GM19328 (cell line): ENCODE measurements around the gene CEP72.
"Not testable (repeated sequence)": the region's sequence is repeated elsewhere in the genome, so short reads cannot be mapped to it uniquely, and the experiment has no call there.

Experiments used
- ATAC-seq: cut with Tn5 transposase; IDR thresholded peaks from one replicate; pipeline ENCODE4 v1.9.1; 2021; ENCODE audit warnings: mild to moderate bottlenecking, moderate library complexity; ENCODE audit not compliant: unreplicated experiment

CEP72 gene

DNA sequence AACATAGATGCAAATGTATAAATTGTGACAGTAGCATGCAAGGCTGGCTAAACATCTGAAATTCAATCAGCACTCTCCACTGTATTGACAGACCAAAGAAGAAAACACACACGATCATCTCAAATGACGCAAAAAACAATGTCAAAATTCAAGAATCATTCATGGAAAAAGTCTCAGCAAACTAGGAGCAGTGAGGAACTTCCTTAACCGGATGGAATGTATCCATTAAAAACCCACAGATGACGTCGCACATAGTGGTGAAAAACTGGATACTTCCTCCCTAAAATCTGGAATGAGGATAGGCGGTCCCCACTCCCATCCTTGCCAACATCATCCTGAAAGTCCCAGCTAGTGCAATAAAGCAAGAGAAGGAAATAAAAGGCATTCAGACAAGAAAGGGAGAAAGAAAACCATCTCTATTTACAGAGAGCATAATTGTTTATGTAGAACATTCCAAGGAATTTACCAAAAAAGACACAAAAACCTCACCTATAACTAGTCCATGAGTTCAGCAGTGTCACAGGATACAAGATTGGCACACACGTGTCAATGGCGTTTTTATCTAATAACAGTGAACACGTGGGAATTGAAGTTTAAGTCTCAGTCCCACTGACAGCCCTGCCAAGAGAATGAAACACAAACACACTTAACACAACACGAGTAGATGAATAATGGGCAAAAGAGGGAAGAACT lies 14.1 kb upstream of the CEP72 start:
- no peak for ATAC-seq

- ATAC-seq: no peak
Observed at GRCh38 chr5:598564-598890, 13.6 kb upstream of the CEP72 start.

- ATAC-seq: no peak
Observed at GRCh38 chr5:600886-601541, 11.1 kb upstream of the CEP72 start.

GRCh38 chr5:601771-602465 lies 10.2 kb upstream of the CEP72 start:
- no peak for ATAC-seq

DNA sequence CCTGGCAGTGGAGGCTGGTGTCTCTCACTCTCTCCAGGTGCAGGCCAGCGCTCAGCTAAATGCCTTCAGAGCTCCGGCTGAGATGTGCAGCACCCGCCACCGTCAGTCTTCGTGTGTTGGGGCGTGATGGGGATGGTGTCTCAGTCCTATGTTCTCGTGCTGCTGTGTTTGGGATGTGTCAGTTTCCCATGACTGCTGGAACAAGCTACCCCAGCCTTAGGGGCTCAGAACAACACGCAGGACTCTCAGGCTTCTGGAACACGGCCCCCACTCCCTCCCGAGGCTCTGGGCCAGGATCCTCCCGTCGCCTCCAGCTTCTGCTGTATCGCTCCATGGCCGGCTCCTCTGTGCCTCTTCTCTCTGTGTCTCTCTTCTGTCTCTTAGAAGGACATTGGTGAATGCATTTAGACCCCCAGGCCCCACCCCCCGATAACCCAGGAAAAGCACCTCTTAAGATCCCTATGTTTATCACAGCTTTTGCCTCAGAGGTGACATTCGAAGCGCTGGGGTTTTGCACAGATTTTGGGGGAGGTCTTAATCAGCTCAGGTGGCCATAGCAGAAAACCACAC lies 9.6 kb upstream of the CEP72 start:
- ATAC-seq: no peak

DNA sequence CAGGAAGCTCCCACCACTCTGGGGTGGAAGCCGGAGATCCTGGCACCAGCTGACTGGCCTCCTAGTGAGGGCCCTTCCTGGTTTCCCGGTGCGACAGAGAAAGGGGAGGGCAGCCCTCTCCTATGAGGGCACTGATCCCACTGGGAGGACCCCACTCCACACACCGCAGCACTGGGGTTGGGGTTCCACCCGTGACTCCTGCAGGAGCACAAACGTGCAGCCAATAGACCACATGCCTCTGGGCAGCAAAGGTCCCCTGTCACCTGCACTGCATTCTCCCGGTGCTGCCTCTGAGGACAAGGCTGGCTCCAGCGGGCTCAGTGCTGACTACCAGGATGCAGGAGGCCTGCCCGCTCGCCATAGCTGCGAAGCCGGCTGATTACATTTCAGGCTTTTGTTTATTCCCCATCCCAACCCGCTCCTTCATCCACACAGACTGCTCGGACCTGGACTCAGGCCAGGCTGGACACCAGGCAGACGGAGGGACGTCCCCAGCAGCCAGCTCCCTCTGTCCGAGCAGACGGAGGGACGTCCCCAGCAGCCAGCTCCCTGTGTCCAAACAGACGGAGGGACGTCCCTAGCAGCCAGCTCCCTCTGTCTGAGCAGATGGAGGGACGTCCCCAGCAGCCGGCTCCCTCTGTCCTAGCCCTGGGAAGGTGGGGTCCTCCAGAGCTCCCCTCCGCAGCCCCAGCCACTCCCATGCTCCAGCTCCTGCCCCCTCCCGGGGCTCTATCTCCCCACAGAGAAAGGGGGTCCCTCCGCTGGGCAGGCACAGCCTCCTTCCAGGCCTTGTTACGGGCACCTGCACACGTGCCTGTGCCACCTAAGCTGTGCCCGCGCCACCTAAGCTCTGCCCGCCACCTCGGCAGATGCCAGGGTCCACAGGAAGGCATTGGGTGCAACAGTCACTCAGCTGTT lies 8.8 kb upstream of the CEP72 start:
- ATAC-seq: no peak

- no peak for ATAC-seq
Observed at GRCh38 chr5:604391-604831, 7.7 kb upstream of the CEP72 start.

GRCh38 chr5:605090-605489 lies 7.0 kb upstream of the CEP72 start:
- not testable (repeated sequence) for ATAC-seq

DNA sequence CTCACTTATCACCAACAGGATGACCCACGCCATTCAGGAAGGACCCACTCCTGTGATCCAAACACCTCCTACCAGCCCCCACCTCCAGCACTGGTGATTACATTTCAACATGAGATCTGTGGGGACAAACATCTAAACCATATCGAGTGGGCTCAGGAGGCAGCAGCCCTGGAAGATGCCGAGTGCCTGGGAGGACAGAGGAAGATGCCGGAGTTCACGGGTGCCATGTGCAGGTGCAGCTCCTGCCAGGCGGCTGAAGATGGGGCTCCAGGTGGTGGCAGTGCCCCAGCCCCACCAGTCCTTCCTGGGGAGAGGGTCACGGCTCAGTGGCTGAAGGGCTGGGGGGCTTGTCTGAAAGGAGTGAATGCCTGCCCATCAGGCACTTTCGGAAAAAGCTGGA lies 6.1 kb upstream of the CEP72 start:
- no peak for ATAC-seq

DNA sequence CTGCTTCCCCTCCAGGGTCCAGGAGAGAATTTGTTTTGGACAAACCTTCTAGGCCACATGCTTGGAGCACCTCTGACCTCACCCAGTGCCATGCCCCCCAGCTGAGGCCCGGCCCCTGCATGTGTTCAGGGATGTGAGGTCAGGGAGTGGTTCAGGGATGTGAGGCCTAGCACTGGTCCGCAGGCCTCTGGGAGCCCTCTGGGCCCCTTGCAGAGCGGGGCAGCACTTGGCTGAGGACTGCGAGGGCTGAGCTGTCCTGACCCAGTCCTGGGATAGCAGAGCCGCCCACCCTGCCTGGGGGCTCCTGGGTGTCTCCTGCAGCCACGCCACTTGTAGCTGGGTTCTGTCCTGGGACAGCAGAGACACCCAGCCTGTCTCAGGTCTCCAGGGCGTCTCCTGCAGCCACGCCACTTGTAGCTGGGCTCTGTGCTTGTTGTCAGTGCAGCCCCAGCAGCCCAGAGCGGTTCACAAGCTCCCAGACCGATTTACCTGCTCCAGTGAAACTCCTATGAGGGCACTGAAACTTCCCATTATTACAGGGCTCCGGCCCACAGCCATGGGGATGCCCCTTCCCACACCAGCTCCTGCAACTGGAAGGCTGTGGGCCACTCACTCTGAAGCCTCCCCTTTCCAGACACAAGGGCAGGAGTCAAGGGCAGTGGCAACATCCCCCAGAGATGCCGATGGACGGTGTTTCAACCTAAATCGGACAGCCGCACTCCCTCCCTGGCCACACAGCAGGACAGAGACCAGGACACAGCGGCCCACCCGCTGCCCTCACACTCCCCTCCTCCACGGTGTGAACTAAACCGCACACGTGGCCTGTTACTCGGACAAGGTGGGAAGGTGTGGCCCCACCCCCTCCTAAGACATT lies 5.4 kb upstream of the CEP72 start:
- no peak for ATAC-seq

DNA sequence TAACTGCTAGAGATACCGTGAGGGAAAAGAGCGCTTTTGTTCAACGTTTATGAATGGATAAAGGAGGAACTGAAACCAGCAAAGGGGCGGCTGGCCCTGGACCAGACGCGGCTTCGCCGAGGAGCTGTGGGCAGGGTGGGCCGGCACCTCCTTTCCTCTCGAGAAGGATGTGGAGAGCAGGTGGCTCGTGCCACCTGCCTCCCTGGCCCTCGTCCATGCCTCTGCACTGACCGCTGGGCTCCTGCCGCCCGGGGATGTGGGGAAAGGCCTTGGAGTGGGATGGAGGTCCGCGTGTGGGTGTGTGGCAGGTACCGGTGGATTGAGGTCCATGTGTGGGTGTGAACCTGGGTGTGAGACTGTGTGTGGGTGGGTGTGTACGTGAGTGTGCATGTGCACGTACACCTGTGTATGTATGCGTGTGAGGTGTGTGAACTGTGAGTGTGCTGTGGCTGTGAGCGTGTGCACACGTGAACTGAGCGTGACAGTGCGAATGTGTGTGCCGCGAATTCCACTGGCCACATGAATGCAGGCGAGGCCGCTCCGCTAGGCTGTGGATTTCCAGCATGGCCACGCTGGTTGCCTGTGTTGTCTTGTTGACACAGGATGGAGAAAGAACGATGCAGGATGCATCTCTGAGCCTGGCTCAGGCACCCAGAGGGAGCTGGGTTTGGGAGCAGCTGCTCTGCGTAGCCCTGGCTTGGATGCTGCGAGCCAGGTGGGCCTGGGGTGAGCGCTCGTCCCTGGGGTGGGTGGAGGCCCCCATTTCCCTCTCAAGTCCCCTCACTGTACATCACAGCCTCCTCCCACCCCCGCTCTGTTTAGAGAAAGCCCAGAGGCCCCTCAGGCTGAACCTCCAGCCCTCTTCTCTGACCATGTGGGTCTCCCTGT lies 4.4 kb upstream of the CEP72 start:
- no peak for ATAC-seq

GRCh38 chr5:608429-609370 lies 3.4 kb upstream of the CEP72 start:
- no peak for ATAC-seq

GRCh38 chr5:609506-609905 lies 2.6 kb upstream of the CEP72 start:
- ATAC-seq: no peak

DNA sequence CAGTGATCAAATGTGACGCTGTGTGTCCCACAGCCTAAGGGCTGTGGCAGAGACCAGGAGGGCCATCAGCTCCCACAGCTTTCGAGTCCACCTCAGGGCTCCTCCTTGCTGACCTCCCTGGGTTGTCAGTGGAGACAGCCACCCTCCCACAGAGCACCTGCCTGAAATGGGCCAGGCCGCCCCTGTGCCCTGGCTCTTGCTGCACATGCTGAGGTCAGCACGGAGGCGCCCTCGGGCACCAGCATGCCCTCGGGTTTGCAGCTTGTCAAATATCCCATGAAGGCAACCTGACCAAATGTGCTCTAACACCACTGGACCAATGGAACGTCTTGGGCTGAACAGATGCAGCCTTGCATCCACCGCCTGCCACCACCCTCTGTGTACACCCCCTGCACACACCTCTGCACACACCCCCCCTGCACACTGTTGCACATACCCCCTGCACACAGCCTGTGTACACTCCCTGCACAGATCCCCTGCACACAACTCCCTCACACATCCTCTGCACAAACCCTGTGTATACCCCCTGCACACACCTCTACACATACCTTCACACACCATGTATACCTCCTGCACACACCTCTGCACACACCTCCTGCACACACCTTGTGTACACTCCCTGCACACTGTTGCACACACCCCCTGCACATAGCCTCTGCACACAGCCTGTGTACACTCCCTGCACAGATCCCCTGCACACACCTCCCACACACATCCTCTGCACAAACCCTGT lies 2.0 kb upstream of the CEP72 start:
- no peak for ATAC-seq

- no peak for ATAC-seq
Observed at GRCh38 chr5:610744-611730, 1.1 kb upstream of the CEP72 start.
